HG03175 (cell line): ENCODE measurements around the gene SEMA3A.
"Not testable (repeated sequence)": the region's sequence is repeated elsewhere in the genome, so short reads cannot be mapped to it uniquely, and the experiment has no call there.

Source experiments
- ATAC-seq: cut with Tn5 transposase; IDR thresholded peaks from one replicate; pipeline ENCODE4 v1.9.1; 2021; ENCODE audit warnings: mild to moderate bottlenecking, moderate library complexity; ENCODE audit not compliant: unreplicated experiment

The SEMA3A gene

GRCh38 chr7:84157171-84157570 lies 37.4 kb downstream of the SEMA3A start:
- no peak for ATAC-seq

DNA sequence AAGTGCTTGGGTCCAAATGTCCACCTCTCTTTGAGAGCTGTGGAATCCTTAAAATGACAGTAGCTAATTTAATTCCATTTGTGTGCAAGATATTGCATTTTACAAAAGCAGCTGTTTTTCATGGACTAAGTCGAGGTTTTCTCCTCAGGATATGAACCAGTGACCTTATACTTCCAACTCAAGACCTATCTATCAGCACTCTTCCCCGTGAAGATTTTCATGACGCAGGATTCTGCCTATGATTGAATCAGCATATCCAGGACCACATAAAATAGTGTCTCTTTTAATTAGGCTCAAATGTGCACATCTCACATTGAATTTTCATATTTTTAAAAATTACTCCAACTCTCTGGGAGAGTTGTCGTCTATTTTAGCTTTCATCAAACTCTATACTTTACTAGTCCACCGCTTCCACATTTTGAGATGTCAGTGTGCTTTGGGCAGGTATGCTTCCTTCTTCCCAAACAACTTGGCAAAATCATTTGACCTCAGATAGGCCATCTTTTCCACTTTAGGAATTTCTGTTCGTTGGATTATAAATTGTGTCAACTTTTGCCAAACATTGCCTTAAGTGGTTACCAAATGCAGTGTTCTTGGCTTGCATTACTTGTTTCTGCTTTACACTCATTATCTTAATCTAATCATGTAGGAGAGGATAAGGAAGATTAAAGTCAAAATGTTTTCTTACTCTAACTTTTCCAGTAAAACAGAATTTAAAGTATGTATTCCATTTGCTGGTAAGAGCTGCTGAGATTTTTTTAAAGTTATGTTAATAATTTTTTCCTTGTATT lies 39.4 kb downstream of the SEMA3A start:
- ATAC-seq = no peak

DNA sequence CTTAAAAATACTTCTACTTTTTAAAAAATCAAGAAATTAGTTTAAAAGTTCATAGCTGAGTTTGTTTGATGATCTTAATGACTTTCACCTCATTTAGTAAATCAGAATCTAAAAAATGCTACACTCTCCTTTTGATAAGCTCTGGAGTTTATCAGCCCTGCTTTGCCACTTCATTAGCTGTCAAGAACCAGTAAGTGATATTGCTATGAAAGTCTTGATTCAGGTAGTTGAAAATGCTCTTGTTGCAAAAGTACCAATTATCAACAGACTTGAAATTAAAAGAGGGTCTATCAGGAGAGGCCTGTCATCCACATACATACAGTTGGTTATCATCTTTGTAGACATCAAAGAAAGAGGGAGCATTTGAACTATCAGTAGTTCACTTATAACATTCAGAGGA lies 41.6 kb downstream of the SEMA3A start:
- no peak for ATAC-seq

GRCh38 chr7:84150370-84150769 lies 44.2 kb downstream of the SEMA3A start:
- ATAC-seq = not testable (repeated sequence)

DNA sequence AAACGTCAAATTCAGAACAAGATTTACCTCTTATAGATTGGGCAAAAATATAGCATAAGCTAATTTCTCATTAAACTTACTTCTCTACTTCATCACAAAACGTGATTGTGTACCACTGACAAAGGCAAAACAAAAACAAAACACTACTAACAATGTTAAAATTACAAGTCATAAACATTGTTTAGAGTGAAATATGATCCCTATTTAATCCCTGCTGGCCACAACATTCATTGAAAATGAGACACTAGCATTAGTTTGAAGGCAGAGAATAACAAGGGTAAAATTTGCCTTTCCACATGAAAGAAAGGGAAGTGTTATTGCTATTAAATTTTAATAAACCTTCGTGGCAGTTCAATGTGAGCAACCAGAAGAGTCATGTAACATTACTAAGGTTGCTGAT lies 45.0 kb downstream of the SEMA3A start:
- ATAC-seq = no peak

GRCh38 chr7:84145892-84146291 lies 48.7 kb downstream of the SEMA3A start:
- ATAC-seq = no peak

GRCh38 chr7:84144935-84145334 lies 49.7 kb downstream of the SEMA3A start:
- no peak for ATAC-seq

- ATAC-seq = no peak
Observed at GRCh38 chr7:84144480-84144879, 50.1 kb downstream of the SEMA3A start.

- no peak for ATAC-seq
Observed at GRCh38 chr7:84142726-84143125, 51.9 kb downstream of the SEMA3A start.

DNA sequence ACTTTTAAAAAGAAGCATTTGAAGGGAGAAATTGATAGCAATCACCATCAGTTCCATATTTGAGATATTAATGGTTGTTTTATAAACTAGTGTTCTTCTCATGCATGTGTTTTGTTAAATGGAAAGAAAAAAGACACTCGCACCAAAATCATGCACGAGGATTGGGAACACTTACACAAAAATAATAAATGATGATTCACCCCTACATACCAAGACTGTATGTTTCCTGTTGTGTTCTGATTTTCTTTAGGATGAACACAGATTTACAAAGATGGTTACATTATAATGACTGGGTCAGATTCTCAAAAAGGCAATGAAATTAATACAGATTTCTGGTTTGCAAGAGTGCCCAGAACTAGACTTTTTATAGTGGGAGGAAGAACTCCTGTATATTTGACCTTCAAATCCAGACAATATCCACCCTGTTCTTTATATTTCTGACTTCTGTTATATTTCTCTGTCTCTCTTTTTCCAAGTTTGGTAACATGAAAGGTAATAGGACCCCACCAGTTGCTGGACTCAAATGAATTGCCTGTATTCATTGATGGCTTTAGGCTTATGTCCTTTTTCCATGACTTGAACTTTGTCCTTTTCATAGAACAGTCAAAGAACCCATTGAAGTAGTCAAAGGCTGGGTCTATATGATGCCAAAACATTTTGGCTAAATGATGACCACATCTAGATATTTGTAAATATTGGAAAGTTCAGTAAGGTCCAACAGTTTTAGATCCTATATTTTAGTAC lies 54.4 kb downstream of the SEMA3A start:
- ATAC-seq = no peak

DNA sequence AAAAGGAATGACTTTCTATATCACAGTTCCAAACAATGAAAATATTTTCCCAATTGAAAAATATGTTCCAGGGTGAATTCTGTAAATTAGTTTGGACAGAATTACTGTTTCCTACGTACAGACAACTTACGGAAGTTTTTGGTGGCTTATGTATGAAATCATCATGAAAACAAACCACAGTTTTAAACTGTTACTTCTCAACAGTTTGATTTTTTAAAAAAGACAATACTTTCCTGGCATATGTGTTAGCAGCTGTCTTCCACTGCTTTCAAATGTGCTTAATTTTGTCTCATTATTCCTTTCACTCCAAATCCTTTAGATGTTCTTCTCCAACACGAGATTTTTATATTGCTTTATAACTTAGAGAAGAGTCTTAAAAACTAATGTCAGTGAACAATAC lies 56.2 kb downstream of the SEMA3A start:
- ATAC-seq = no peak

DNA sequence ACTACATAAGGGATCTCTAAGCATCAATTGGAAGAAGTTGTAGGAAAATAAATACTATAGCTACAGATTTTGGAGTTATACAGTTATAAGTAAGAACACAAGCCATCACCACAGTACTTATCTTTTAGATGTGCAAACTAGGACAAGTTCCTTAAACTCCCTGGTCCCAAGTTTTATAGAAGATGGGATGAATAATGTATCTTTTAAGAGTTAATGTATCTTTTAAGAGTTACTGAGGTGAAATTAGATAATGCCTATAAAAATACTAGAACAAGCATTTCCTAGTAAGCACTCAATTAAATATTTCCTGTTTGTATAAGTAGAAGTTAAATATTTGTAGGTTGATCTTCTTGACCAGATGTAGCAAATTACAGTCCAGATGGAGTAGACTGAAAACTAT lies 56.8 kb downstream of the SEMA3A start:
- ATAC-seq = no peak

DNA sequence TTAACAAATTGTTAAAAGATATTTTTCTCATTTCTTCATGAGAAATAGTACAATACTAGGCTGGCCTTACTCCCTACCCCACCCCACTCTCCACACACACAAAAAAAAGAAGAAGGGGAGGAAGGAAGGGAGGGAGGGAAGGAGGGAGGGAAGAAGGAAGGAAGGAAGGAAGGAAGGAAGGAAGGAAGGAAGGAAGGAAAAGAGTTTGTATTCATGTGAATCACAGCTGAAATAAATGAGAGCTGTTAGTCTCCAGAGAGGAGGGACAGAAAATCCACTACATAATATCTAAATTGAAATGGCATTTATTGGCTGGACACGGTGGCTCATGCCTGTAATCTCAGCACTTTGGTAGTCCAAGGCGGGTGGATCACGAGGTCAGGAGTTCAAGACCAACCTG lies 57.8 kb downstream of the SEMA3A start:
- no peak for ATAC-seq

GRCh38 chr7:84136336-84136735 lies 58.3 kb downstream of the SEMA3A start:
- ATAC-seq = no peak

GRCh38 chr7:84134169-84134568 lies 60.4 kb downstream of the SEMA3A start:
- ATAC-seq = no peak

GRCh38 chr7:84125654-84126053 lies 68.9 kb downstream of the SEMA3A start:
- no peak for ATAC-seq

DNA sequence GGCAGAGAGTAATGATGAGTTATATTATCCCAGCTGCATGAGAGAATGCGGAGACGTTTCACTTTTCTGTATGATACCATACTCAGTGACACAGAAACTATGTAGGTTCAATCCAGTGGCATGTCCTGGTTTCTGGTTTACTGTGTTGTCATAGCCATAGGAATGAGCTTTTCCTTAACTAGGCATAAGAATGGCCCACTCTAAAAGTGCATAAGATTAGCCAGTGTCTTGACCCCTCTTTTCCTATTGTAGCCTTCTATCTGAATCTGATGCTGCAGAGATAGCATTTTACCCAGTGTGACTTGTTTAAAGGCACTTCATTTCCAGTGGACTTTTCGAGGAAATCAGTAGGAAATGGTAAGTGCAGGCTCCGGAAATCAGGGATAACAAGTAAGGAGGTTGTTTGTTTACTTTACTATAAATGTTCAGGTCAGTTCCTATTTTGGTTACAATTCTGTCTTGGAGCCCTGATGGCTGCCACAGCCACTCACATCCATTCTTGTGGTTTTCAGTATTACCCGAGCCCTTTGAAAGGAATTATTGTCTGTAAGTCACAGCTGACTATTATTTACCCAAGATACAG lies 70.5 kb downstream of the SEMA3A start:
- ATAC-seq = no peak

DNA sequence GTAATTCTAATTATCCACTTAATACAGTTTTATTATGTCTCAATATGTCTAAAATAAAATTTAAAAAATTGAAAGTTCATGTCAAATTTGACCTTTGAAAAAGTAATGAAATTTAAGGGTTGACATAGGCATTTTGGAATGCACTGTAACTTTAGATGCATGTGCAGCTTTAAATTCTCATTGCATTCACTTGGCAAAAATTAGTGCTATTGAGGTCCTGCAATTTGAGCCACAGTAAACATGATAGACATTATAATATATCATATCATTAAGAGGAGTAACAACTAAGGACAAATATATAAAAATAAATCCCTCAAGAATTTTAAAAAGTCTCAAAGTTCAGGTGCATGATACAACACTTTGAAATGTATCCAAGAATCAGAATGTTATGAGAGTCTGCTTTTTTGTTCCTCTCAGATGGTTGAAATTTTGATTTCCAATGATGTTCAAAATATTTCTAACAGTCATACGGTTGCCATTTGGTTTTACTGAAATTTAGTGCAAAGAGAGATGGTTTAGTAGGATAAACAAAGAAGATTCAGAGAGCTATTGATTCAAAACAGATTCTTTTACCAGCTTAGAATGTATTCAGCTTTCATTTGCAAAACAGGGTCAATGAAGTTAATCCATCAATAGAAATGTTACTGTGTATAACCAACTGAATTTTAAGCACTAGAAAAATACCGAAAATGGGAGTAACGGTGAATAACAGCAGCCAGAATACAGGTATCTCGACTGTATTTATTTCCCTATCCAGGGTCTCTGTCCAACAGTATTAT lies 71.8 kb downstream of the SEMA3A start:
- no peak for ATAC-seq

GRCh38 chr7:84117304-84117703 lies 77.3 kb downstream of the SEMA3A start:
- no peak for ATAC-seq

DNA sequence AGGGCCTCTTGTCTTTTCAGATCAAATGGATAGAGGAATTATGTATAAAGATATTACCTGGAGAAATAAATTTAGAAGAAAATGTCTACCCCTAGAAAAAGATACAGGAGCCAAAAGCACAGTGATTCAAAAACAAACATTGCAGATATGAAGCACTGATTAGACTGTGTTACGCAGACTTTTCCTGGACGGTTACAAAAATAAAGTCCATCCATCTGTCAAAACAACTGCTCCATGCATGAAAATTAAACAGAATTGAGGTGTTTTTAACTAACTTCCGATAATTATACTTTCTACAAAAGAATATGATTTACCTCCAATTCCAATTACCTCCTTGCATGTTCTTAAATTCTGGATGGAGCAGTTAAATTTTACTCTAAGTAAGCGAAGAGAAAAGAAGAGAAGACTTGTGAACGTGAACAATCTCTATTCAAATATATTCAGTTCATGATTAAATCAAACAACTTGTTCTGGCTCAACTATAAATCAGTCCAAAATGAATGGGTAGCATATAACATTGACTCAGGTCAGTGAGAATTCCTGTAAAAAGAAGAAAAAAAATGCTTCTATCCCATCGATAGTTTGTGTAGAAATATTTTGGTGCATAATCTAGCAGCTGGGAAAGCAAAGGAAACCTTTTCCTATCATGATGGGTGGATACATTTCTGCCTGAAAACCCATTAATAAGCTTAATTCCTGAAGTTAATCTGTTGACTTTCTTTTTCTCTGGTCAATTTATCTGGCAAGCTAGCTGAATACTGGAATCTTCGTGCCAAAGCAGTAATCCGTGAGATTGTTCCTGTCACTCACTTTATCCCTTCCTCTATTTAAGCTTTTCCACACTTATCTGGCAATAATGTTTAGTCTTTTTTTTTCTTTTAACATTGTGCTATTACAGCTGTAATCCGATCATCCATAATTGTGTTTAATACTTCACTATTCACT lies 80.4 kb downstream of the SEMA3A start:
- no peak for ATAC-seq
